Measurements from ENCODE around the gene RFTN1. TPM values are rescaled to one million over a fixed set of nuclear protein-coding genes. Genes with fewer than 3 reads are reported as not detected.

Gene RFTN1
- total RNA-seq = 100 to 1,000 TPM; 111 to 114 TPM

- ChIA-PET CTCF (interaction anchor here (0.9 to 1.5 kb wide), 3 partner anchors 22 to 225 kb away, joined by 3 to 5 read pairs (median 3); no protein-coding TSS in a partner anchor), POLR2A (interaction anchor here (0.9 to 2.6 kb wide), 3 partner anchors 8 to 227 kb away, joined by 3 to 18 read pairs (median 5); no protein-coding TSS in a partner anchor)
Observed at GRCh38 chr3:16513141-16514020, at the start of gene RFTN1. Gene RFTN1 (minus strand): TSS chr3:16513699. CDS start chr3:16493869, 19,830 bp downstream.

GRCh38 chr3:16559653-16560365 is 46.3 kb upstream of the RFTN1 start:
- ChIA-PET POLR2A (no interaction called here), CTCF (no interaction called here)

- POLR2A ChIA-PET = no interaction called here
- CTCF ChIA-PET = interaction anchor here (0.9 kb wide), 1 partner anchor 286 kb away, joined by 5 read pairs; no protein-coding TSS in a partner anchor
Observed at GRCh38 chr3:16554126-16554525, 40.6 kb upstream of the RFTN1 start.

- CTCF ChIA-PET = interaction anchor here (0.9 to 3.0 kb wide), 2 partner anchors 263 to 284 kb away, joined by 4 to 7 read pairs; no protein-coding TSS in a partner anchor
- POLR2A ChIA-PET = no interaction called here
Observed at GRCh38 chr3:16552757-16553156, 39.3 kb upstream of the RFTN1 start.

- ChIA-PET CTCF (interaction anchor here (0.9 to 3.0 kb wide), 3 partner anchors 261 to 283 kb away, joined by 4 to 8 read pairs (median 7); no protein-coding TSS in a partner anchor), POLR2A (no interaction called here)
Observed at GRCh38 chr3:16551342-16551976, 38.0 kb upstream of the RFTN1 start.

GRCh38 chr3:16550676-16551341 is 37.3 kb upstream of the RFTN1 start:
- POLR2A ChIA-PET = no interaction called here
- CTCF ChIA-PET = interaction anchor here (1.2 to 3.0 kb wide), 5 partner anchors 34 to 282 kb away, joined by 3 to 8 read pairs (median 4); no protein-coding TSS in a partner anchor

GRCh38 chr3:16550305-16550675 is 36.8 kb upstream of the RFTN1 start:
- CTCF ChIA-PET = interaction anchor here (1.2 to 3.0 kb wide), 5 partner anchors 34 to 282 kb away, joined by 3 to 8 read pairs (median 4); no protein-coding TSS in a partner anchor
- POLR2A ChIA-PET = no interaction called here

- ChIA-PET POLR2A (no interaction called here), CTCF (interaction anchor here (1.6 kb wide), 1 partner anchor 229 kb away, joined by 5 read pairs; no protein-coding TSS in a partner anchor)
Observed at GRCh38 chr3:16548721-16549120, 35.2 kb upstream of the RFTN1 start.

GRCh38 chr3:16547561-16548357 is 34.3 kb upstream of the RFTN1 start:
- ChIA-PET CTCF (interaction anchor here (1.6 kb wide), 1 partner anchor 228 kb away, joined by 5 read pairs; no protein-coding TSS in a partner anchor), POLR2A (no interaction called here)

- CTCF ChIA-PET = interaction anchor here (0.6 kb wide), 1 partner anchor 11 kb away, joined by 3 read pairs; no protein-coding TSS in a partner anchor
Observed at GRCh38 chr3:16546186-16547010, 32.9 kb upstream of the RFTN1 start.

GRCh38 chr3:16545413-16546185 is 32.1 kb upstream of the RFTN1 start:
- POLR2A ChIA-PET = no interaction called here
- CTCF ChIA-PET = no interaction called here

More at GRCh38 chr3:16546186-16547010, 32.9 kb upstream of the RFTN1 start:
- POLR2A ChIA-PET = no interaction called here

GRCh38 chr3:16543242-16543864 is 29.9 kb upstream of the RFTN1 start:
- ChIA-PET POLR2A (no interaction called here), CTCF (interaction anchor here (1.1 kb wide), 1 partner anchor 31 kb away, joined by 3 read pairs; no protein-coding TSS in a partner anchor)

- POLR2A ChIA-PET = interaction anchor here (0.9 kb wide), 1 partner anchor 27 kb away, joined by 3 read pairs; no protein-coding TSS in a partner anchor
- CTCF ChIA-PET = interaction anchor here (1.1 kb wide), 1 partner anchor 14 kb away, joined by 3 read pairs; no protein-coding TSS in a partner anchor
Observed at GRCh38 chr3:16538507-16538906, 25.0 kb upstream of the RFTN1 start.

GRCh38 chr3:16536996-16537395 is 23.5 kb upstream of the RFTN1 start:
- POLR2A ChIA-PET = no interaction called here

GRCh38 chr3:16536344-16536663 is 22.8 kb upstream of the RFTN1 start:
- ChIA-PET CTCF (interaction anchor here (1.8 kb wide), 1 partner anchor 15 kb away, joined by 4 read pairs; no protein-coding TSS in a partner anchor), POLR2A (no interaction called here)

More at GRCh38 chr3:16536996-16537395, 23.5 kb upstream of the RFTN1 start:
- CTCF ChIA-PET = interaction anchor here (1.8 kb wide), 1 partner anchor 16 kb away, joined by 4 read pairs; no protein-coding TSS in a partner anchor

Measured in activated CD8-positive, alpha-beta memory T cell treated with anti-CD3 and anti-CD28 coated beads for 36 hours (primary cell).